Adrenal gland (tissue), 12 donors: ENCODE results near the gene DOCK10. TPM values are rescaled to one million over a fixed set of nuclear protein-coding genes. Genes with fewer than 3 reads are reported as not detected.

Source experiments
- DNase-seq, 7 donors: peaks; one replicate each; pipeline ENCODE4 v3.0.0-alpha.2; 2019 to 2020
- H3K27ac ChIP-seq, 5 donors: fragments of 200-600 bp; sonication (generic) in 4 of 5; 1 replicate in 3 of 5; 2 replicates in 2 of 5; pipeline versions ENCODE4 v1.5.1 to v1.8.0; 2016 to 2020; ENCODE audit warnings: mild to moderate bottlenecking in 1 of 5
- H3K27me3 ChIP-seq: fragments of 200-600 bp; 2 replicates; pipeline ENCODE4 v1.8.0; 2021
- H3K36me3 ChIP-seq, 2 donors: fragments of 200-600 bp; replicated peaks in 1 of 2; 1 replicate in 1 of 2; 2 replicates in 1 of 2; pipeline versions ENCODE4 v1.5.1 to v1.8.0; 2018 to 2022
- H3K4me1 ChIP-seq, 2 donors: fragments of 200-600 bp; replicated peaks in 1 of 2; 1 replicate in 1 of 2; 2 replicates in 1 of 2; pipeline versions ENCODE4 v1.5.1 to v1.8.0; 2018 to 2021
- H3K4me3 ChIP-seq, 4 donors: fragments of 200-600 bp; sonication (generic) in 3 of 4; one replicate each; pipeline ENCODE4 v1.5.1; 2016 to 2018
- H3K9me3 ChIP-seq, 3 donors: fragments of 200-600 bp; sonication (generic) in 1 of 3; replicated peaks in 1 of 3; 1 replicate in 2 of 3; 2 replicates in 1 of 3; pipeline versions ENCODE4 v1.5.1 to v1.8.0; 2016 to 2021
- CTCF ChIP-seq, 6 experiments: fragments of 450-650 bp in 4 of 6; fragments of 200-600 bp in 2 of 6; sonication (generic) in 1 of 6; IDR thresholded peaks; 1 replicate in 5 of 6; 2 replicates in 1 of 6; pipeline versions ENCODE4 v1.5.1 to v1.8.0; 2016 to 2021; ENCODE audit warnings: antibody characterized with exemption in 6 of 6, mild to moderate bottlenecking in 2 of 6, moderate library complexity in 1 of 6
- POLR2A ChIP-seq, 2 donors: fragments of 450-650 bp; IDR thresholded peaks; one replicate each; pipeline ENCODE4 v1.6.1; 2017; ENCODE audit warnings: antibody characterized with exemption in 2 of 2, mild to moderate bottlenecking in 2 of 2, moderate library complexity in 1 of 2
- WGBS, 4 donors: extraction: QIAGEN DNeasy Blood & Tissue Kit in 2 of 4; methylation state at CpG; one replicate each; pipeline versions ENCODE4 v1.1.5 to v1.1.7; 2013 to 2017; 5-methylcytosine and 5-hydroxymethylcytosine counted together
- intact Hi-C, 2 donors: fragments of 100-400 bp; cut with DNase I; formaldehyde crosslinking; loops; one replicate each; pipeline versions ENCODE4 v1.14.1 to v1.15.0; 2022 to 2023
- polyA plus RNA-seq, 3 donors: library from polyadenylated mRNA; stranded (reverse); fragments of 200-250 nt in 2 of 3; fragments of 350-450 nt in 1 of 3; fragmentation: Illumina TruSeq in 1 of 3; extraction: RNeasy Lipid Tissue Mini Kit (QIAGEN cat#74804) in 1 of 3; gene quantifications; one replicate each; pipeline ENCODE4 v1.2.3, GENCODE V29; 2013 to 2014
- total RNA-seq, 9 donors: library from RNA; depleted of rRNA in 4 of 9; stranded (reverse); fragments of >200 nt in 4 of 9; fragments of 120-200 nt in 1 of 9; fragmentation: NEBNext Ultra II Directional in 1 of 9; extraction: Animal tissue kit (Norgen Biotek cat#: 25700) in 1 of 9; gene quantifications; one replicate each; pipeline versions ENCODE4 v1.1.0 to v1.2.4, GENCODE V29; 2013 to 2023
- donor health status: healthy with polysubstance abuse.
- donor health status: Bipolar disorder and iron deficiency.
- donor health status: DM: yes; HTN: yes; CAD: no.
- donor health status: DM: no; HTN: no; CAD: no.
- donor health status: DM: no; HTN: no; CAD: no.
- donor health status: DM: yes; HTN: yes; CAD: no.

Gene DOCK10
- total and polyA plus RNA-seq, 12 donors, result 6.2 to 40.8 (median 20.0) TPM

- intact Hi-C loops, result loop anchor here (5.0 to 10.0 kb wide), 2 partner anchors 217 to 650 kb away; no protein-coding TSS in a partner anchor
- no peak overlapping the region for H3K4me3 ChIP-seq
These were observed 37.7 kb downstream of the DOCK10 start for GRCh38 chr2:225004597-225004996.

DNA sequence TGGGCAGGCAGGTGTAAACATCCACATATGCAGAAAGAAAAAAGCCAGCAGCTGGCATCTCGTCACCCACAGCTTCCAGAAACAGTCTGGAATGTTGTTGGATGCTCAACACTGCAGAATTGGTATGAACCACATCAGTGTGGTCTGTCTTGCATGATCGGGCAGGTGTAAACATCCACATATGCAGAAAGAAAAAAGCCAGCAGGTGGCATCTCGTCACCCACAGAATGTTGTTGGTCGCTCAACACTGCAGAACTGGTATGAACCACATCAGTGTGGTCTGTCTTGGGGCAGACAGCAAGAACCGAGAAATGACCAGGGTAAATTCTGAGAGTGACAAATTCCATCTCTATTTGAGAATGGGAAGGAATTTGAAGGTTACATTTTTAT, 39.6 kb downstream of the DOCK10 start:
- TF ChIP-seq POLR2A (IDR thresholded peaks at IDR 0.05), result no peak
- TF ChIP-seq CTCF (IDR thresholded peaks at IDR 0.05), result no peak

More at GRCh38 chr2:225004597-225004996, 37.7 kb downstream of the DOCK10 start:
- H3K27me3 ChIP-seq, result no peaks in the 10 kb centered on the region
- H3K4me1 ChIP-seq, result peaks cover 0 to 3% of the 10 kb centered on the region in 2 donors
- no peaks in the 10 kb centered on the region for H3K36me3 ChIP-seq
- H3K9me3 ChIP-seq, result no peaks in the 10 kb centered on the region
- WGBS, 4 donors, result 53 to 76% (median 65%) methylated on average over 2 of the region's 2 CpGs
- no peak for TF ChIP-seq POLR2A (IDR thresholded peaks at IDR 0.05)
- TF ChIP-seq CTCF (IDR thresholded peaks at IDR 0.05), result no peak
- no peak for DNase-seq
- H3K27ac ChIP-seq, result no peak overlapping the region

GRCh38 chr2:225002039-225002655, 40.1 kb downstream of the DOCK10 start:
- peak overlapping the region in 2 of 5 donors; percentile 36 to 45 for H3K27ac ChIP-seq
- intact Hi-C loops, result loop anchor here (5.0 to 10.0 kb wide), 2 partner anchors 215 to 647 kb away; no protein-coding TSS in a partner anchor
- H3K4me3 ChIP-seq, result no peak overlapping the region
- DNase-seq, result peak; percentile 65 to 82 (median 78)
- H3K9me3 ChIP-seq, result no peaks in the 10 kb centered on the region
- no peaks in the 10 kb centered on the region for H3K36me3 ChIP-seq
- no peaks in the 10 kb centered on the region for H3K27me3 ChIP-seq
- WGBS, 4 donors, result 40 to 49% (median 45%) methylated on average over 6 of the region's 6 CpGs
- H3K4me1 ChIP-seq, result peaks cover 0 to 4% of the 10 kb centered on the region in 2 donors
- TF ChIP-seq POLR2A (IDR thresholded peaks at IDR 0.05) (no peak), CTCF (IDR thresholded peaks at IDR 0.05) (peak; percentile 73 to 89 (median 84))

More for the DNA sequence above, 39.6 kb downstream of the DOCK10 start:
- DNase-seq, result no peak
- intact Hi-C loops, result loop anchor here (5.0 to 10.0 kb wide), 2 partner anchors 215 to 648 kb away; no protein-coding TSS in a partner anchor
- no peak overlapping the region for H3K4me3 ChIP-seq
- no peak overlapping the region for H3K27ac ChIP-seq
- 71 to 82% (median 76%) methylated on average over 5 of the region's 5 CpGs for WGBS, 4 donors
- H3K27me3 ChIP-seq, result no peaks in the 10 kb centered on the region
- no peaks in the 10 kb centered on the region for H3K9me3 ChIP-seq
- H3K4me1 ChIP-seq, result peaks cover 0 to 4% of the 10 kb centered on the region in 2 donors
- no peaks in the 10 kb centered on the region for H3K36me3 ChIP-seq

DNA sequence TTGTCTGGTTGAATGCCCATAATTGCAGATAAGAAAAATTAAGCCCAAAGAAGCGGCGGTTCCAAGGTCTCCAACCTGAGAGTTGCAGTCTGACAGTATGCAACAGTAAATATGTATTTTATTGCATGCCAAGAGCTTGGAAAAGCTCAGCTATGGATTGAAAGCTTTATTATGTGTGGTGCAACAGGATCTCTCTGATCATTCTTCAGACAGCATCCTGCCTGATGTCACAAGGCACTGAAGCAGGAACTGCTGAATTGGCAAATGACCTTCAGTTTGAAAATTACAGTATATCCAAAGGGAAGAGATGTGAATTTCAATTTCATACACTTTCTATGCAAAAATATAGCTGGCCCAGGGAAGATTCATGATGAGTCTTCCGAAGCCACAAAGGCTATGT, 42.5 kb downstream of the DOCK10 start:
- TF ChIP-seq CTCF (IDR thresholded peaks at IDR 0.05), result no peak

More for the DNA sequence above, 42.5 kb downstream of the DOCK10 start:
- WGBS, 4 donors, result 56 to 64% (median 63%) methylated on average over 3 of the region's 3 CpGs
- peaks cover 0 to 4% of the 10 kb centered on the region in 2 donors for H3K4me1 ChIP-seq
- no peak overlapping the region for H3K27ac ChIP-seq
- H3K4me3 ChIP-seq, result no peak overlapping the region
- DNase-seq, result peak in 1 of 7 donors; percentile 30
- H3K9me3 ChIP-seq, result no peaks in the 10 kb centered on the region
- intact Hi-C loops, result loop anchor here (5.0 to 10.0 kb wide), 2 partner anchors 212 to 645 kb away; no protein-coding TSS in a partner anchor
- H3K36me3 ChIP-seq, result no peaks in the 10 kb centered on the region
- H3K27me3 ChIP-seq, result no peaks in the 10 kb centered on the region
